ENCODE measurements around the gene VDAC2.

GRCh38 chr10:75239096-75239790 lies 28.6 kb downstream of the VDAC2 start:
- TF ChIP-seq, protein P1, sequence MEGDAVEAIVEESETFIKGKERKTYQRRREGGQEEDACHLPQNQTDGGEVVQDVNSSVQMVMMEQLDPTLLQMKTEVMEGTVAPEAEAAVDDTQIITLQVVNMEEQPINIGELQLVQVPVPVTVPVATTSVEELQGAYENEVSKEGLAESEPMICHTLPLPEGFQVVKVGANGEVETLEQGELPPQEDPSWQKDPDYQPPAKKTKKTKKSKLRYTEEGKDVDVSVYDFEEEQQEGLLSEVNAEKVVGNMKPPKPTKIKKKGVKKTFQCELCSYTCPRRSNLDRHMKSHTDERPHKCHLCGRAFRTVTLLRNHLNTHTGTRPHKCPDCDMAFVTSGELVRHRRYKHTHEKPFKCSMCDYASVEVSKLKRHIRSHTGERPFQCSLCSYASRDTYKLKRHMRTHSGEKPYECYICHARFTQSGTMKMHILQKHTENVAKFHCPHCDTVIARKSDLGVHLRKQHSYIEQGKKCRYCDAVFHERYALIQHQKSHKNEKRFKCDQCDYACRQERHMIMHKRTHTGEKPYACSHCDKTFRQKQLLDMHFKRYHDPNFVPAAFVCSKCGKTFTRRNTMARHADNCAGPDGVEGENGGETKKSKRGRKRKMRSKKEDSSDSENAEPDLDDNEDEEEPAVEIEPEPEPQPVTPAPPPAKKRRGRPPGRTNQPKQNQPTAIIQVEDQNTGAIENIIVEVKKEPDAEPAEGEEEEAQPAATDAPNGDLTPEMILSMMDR (IDR thresholded peaks at IDR 0.05): no peak
- TF ChIP-seq, protein P2, sequence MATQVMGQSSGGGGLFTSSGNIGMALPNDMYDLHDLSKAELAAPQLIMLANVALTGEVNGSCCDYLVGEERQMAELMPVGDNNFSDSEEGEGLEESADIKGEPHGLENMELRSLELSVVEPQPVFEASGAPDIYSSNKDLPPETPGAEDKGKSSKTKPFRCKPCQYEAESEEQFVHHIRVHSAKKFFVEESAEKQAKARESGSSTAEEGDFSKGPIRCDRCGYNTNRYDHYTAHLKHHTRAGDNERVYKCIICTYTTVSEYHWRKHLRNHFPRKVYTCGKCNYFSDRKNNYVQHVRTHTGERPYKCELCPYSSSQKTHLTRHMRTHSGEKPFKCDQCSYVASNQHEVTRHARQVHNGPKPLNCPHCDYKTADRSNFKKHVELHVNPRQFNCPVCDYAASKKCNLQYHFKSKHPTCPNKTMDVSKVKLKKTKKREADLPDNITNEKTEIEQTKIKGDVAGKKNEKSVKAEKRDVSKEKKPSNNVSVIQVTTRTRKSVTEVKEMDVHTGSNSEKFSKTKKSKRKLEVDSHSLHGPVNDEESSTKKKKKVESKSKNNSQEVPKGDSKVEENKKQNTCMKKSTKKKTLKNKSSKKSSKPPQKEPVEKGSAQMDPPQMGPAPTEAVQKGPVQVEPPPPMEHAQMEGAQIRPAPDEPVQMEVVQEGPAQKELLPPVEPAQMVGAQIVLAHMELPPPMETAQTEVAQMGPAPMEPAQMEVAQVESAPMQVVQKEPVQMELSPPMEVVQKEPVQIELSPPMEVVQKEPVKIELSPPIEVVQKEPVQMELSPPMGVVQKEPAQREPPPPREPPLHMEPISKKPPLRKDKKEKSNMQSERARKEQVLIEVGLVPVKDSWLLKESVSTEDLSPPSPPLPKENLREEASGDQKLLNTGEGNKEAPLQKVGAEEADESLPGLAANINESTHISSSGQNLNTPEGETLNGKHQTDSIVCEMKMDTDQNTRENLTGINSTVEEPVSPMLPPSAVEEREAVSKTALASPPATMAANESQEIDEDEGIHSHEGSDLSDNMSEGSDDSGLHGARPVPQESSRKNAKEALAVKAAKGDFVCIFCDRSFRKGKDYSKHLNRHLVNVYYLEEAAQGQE (IDR thresholded peaks at IDR 0.05; ENCODE audit: insufficient read depth in 1 of 2, low read depth in 2 of 2, low read length in 1 of 2): no peak
- TF ChIP-seq POLR2AphosphoS5 (IDR thresholded peaks at IDR 0.05; ENCODE audit: low read depth, low read length): no peak
